Measurements from ENCODE around the gene CHSY3.

GRCh38 chr5:129973716-129974426 lies 69.6 kb downstream of the CHSY3 start:
- TF ChIP-seq CTCF (IDR thresholded peaks at IDR 0.05) (no peak), POLR2A (IDR thresholded peaks at IDR 0.05) (no peak)
